Measurements from ENCODE around the gene SYT9. TPM values are rescaled to one million over a fixed set of nuclear protein-coding genes. Genes with fewer than 3 reads are reported as not detected.

The SYT9 gene
- total and polyA plus RNA-seq, 2 of the 8 experiments (the other 6 are each of a cell fraction or from before 2014, with no cell fraction given): 1.5 to 2.9 TPM

GRCh38 chr11:7509966-7510365 lies 258.3 kb downstream of the SYT9 start:
- H3K9ac ChIP-seq (replicated peaks in 1 of 4; ENCODE audit: extremely low read depth in 1 of 4, low read depth in 3 of 4, low read length in 3 of 4): no peak overlapping the region
- no peak overlapping the region for H4K91ac ChIP-seq (replicated peaks; ENCODE audit: insufficient read length, low read length)
- no peaks in the 10 kb centered on the region for H3K79me2 ChIP-seq (ENCODE audit: control insufficient read depth in 1 of 2, insufficient read depth in 2 of 2, low read length in 2 of 2)
- H2AK5ac ChIP-seq (ENCODE audit: low read depth, low read length): no peak overlapping the region
- no peaks in the 10 kb centered on the region for H3K9me3 ChIP-seq (ENCODE audit: insufficient read depth in 2 of 2, low read depth in 1 of 2, low read length in 1 of 2)
- no peak for TF ChIP-seq RAD21 (IDR thresholded peaks at IDR 0.05 in 1 of 2, conservative IDR thresholded peaks at IDR 0.05 in 1 of 2; ENCODE audit: low read depth in 2 of 2, low read length in 2 of 2)
- TF ChIP-seq CEBPB (IDR thresholded peaks at IDR 0.05; ENCODE audit: low read depth, low read length): no peak
- no peak for TF ChIP-seq CHD1 (IDR thresholded peaks at IDR 0.05; ENCODE audit: low read depth, low read length)
- no peak for TF ChIP-seq PHF8 (conservative IDR thresholded peaks at IDR 0.05; ENCODE audit: low read depth, low read length)
- TF ChIP-seq, protein P1, sequence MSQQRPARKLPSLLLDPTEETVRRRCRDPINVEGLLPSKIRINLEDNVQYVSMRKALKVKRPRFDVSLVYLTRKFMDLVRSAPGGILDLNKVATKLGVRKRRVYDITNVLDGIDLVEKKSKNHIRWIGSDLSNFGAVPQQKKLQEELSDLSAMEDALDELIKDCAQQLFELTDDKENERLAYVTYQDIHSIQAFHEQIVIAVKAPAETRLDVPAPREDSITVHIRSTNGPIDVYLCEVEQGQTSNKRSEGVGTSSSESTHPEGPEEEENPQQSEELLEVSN (IDR thresholded peaks at IDR 0.05): no peak
- TF ChIP-seq KDM1A (IDR thresholded peaks at IDR 0.05; ENCODE audit: borderline replicate concordance, low read length): no peak
- no peak for TF ChIP-seq POU5F1 (IDR thresholded peaks at IDR 0.05; ENCODE audit: low read depth, low read length)
- no peak for TF ChIP-seq CBX8 (IDR thresholded peaks at IDR 0.05; ENCODE audit: borderline replicate concordance, low read depth, low read length)
- no peak for TF ChIP-seq NANOG (IDR thresholded peaks at IDR 0.05; ENCODE audit: insufficient read depth, low read depth, low read length, poor library complexity, severe bottlenecking)
- no peak for TF ChIP-seq ATF3 (IDR thresholded peaks at IDR 0.05; ENCODE audit: insufficient read depth, low read depth, low read length)
- TF ChIP-seq ASH2L (IDR thresholded peaks at IDR 0.05; ENCODE audit: low read length): no peak
- H4K20me1 ChIP-seq (replicated peaks in 1 of 2; ENCODE audit: control insufficient read depth in 1 of 2, insufficient read depth in 2 of 2, low read length in 2 of 2): no peaks in the 10 kb centered on the region
- no peak for FAIRE-seq
- no peak overlapping the region for H3K4me3 ChIP-seq (ENCODE audit: extremely low read depth in 1 of 4, insufficient read depth in 2 of 4, low read depth in 3 of 4, low read length in 4 of 4)
- no peak overlapping the region for H2BK120ac ChIP-seq (replicated peaks; ENCODE audit: low read depth, low read length)
- H4K8ac ChIP-seq (ENCODE audit: extremely low read depth, insufficient read depth, low read length): no peak overlapping the region
- H3K18ac ChIP-seq (ENCODE audit: extremely low read depth, low read length): no peak overlapping the region
- peaks cover 0 to 10% (median 5%) of the 10 kb centered on the region in 4 experiments; a peak in 3 of 7 replicates for H3K27me3 ChIP-seq (replicated peaks in 1 of 4; ENCODE audit: control insufficient read depth in 3 of 4, extremely low read depth in 1 of 4, insufficient read depth in 3 of 4, low read length in 3 of 4)
- CTCF ChIA-PET (ENCODE audit: partially characterized antibody): interaction anchor here (0.6 to 4.4 kb wide), 8 partner anchors 11 to 263 kb away, joined by 3 to 28 read pairs (median 4); no protein-coding TSS in a partner anchor
- no peak overlapping the region for H3K27ac ChIP-seq (ENCODE audit: low read depth, low read length)
- peaks cover 9% of the 10 kb centered on the region for H3K23me2 ChIP-seq (ENCODE audit: low read depth, low read length)
- H3K14ac ChIP-seq (ENCODE audit: insufficient read length): no peak overlapping the region
- H2BK5ac ChIP-seq (ENCODE audit: low read depth, low read length): no peak overlapping the region
- H3K56ac ChIP-seq (replicated peaks; ENCODE audit: insufficient read length, low read depth, low read length): no peak overlapping the region
- no peak for DNase-seq (ENCODE audit: low read depth in 1 of 2, low spot score in 2 of 2)
- H3K79me1 ChIP-seq (ENCODE audit: low read depth, low read length): no peaks in the 10 kb centered on the region
- no peak overlapping the region for H4K5ac ChIP-seq (ENCODE audit: insufficient read length, low read depth, low read length)
- no peak overlapping the region for H2AFZ ChIP-seq (ENCODE audit: low read length)
- POLR2A ChIA-PET (ENCODE audit: partially characterized antibody): interaction anchor here (0.8 to 1.2 kb wide), 2 partner anchors 19 to 50 kb away, joined by 3 read pairs; no protein-coding TSS in a partner anchor
- no peak overlapping the region for H3K23ac ChIP-seq (ENCODE audit: insufficient read length)
- no peak overlapping the region for H2BK20ac ChIP-seq (ENCODE audit: low read length)
- H3K4me2 ChIP-seq (ENCODE audit: insufficient read depth in 1 of 2, low read depth in 2 of 2, low read length in 2 of 2): no peak overlapping the region
- 92% methylated on average over 2 of the region's 2 CpGs; no CpG with 5 or more reads in 1 of the 2 experiments for WGBS, 2 experiments (ENCODE audit: extremely low coverage in 1 of 2, insufficient coverage in 1 of 2, insufficient read length in 1 of 2, insufficient replicate concordance in 2 of 2, low coverage in 1 of 2, low lambda C conversion rate in 2 of 2, missing lambda C conversion rate in 1 of 2)
- H2BK15ac ChIP-seq (ENCODE audit: low read length): no peak overlapping the region
- peaks cover 0 to 6% (median 4%) of the 10 kb centered on the region in 4 experiments; a peak in 5 of 7 replicates for H3K4me1 ChIP-seq (replicated peaks in 1 of 4; ENCODE audit: control insufficient read depth in 3 of 4, insufficient read depth in 4 of 4, low read length in 3 of 4)
- no peaks in the 10 kb centered on the region for H3K36me3 ChIP-seq (ENCODE audit: control insufficient read depth in 2 of 4, insufficient read depth in 4 of 4, low read length in 3 of 4)
- H3K4ac ChIP-seq (replicated peaks; ENCODE audit: insufficient read length, low read depth, low read length): no peak overlapping the region
- H2BK12ac ChIP-seq (ENCODE audit: low read depth, low read length): no peak overlapping the region

Measured in H1 (cell line).